Activated T-cell treated with anti-CD3 and anti-CD28 coated beads, Interleukin-2, amount 50 U/mL, for 4 hours (primary cell): Measurements from ENCODE around the gene SAMD4B. TPM values are rescaled to one million over a fixed set of nuclear protein-coding genes. Genes with fewer than 3 reads are reported as not detected.

Experiments
- ATAC-seq, 2 donors: fragments of 200-7000 bp; cut with Tn5 transposase; one replicate each; pipeline ENCODE4 v1.10.0; 2021
- DNase-seq: peaks from one replicate; pipeline ENCODE4 v3.0.0-alpha.2; 2020
- H3K27me3 Mint-ChIP-seq: one replicate; pipeline ENCODE4 v1.8.0; 2021; ENCODE audit warnings: low read depth, mixed read lengths
- H3K36me3 Mint-ChIP-seq: one replicate; pipeline ENCODE4 v1.8.0; 2022; ENCODE audit warnings: mixed read lengths; ENCODE audit not compliant: insufficient read depth
- H3K4me1 Mint-ChIP-seq: one replicate; pipeline ENCODE4 v1.8.0; 2021; ENCODE audit warnings: low read depth, mixed read lengths
- H3K4me3 Mint-ChIP-seq: one replicate; pipeline ENCODE4 v1.8.0; 2021; ENCODE audit warnings: mild to moderate bottlenecking, moderate library complexity, mixed read lengths
- H3K9me3 Mint-ChIP-seq: one replicate; pipeline ENCODE4 v1.8.0; 2021; ENCODE audit warnings: mixed read lengths
- total RNA-seq, 3 donors: library from RNA; stranded (reverse); gene quantifications; one replicate each; pipeline ENCODE4 v1.2.1, GENCODE V29; 2021

SAMD4B gene
- total RNA-seq, 3 donors from 2014 or later, result 72.6 to 81.6 (median 81.1) TPM

DNA sequence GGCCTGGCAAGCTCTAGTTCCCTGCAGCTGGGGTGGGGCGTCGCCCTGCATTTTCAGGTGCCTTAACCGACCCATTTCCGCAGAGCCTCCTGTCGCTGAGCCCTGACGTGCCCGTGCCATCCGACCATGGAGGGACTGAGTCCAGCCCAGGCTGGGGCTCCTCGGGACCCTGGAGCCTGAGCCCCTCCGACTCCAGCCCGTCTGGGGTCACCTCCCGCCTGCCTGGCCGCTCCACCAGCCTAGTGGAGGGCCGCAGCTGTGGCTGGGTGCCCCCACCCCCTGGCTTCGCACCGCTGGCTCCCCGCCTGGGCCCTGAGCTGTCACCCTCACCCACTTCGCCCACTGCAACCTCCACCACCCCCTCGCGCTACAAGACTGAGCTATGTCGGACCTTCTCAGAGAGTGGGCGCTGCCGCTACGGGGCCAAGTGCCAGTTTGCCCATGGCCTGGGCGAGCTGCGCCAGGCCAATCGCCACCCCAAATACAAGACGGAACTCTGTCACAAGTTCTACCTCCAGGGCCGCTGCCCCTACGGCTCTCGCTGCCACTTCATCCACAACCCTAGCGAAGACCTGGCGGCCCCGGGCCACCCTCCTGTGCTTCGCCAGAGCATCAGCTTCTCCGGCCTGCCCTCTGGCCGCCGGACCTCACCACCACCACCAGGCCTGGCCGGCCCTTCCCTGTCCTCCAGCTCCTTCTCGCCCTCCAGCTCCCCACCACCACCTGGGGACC lies 65.6 kb downstream of the SAMD4B start:
- Mint-ChIP-seq H3K4me1 (peaks cover 53% of the 10 kb centered on the region), H3K4me3 (peak overlapping the region; percentile 83), H3K36me3 (peaks cover 11% of the 10 kb centered on the region), H3K9me3 (no peaks in the 10 kb centered on the region), H3K27me3 (no peaks in the 10 kb centered on the region)
- DNase-seq, result peak; percentile 42
- no peak for ATAC-seq

DNA sequence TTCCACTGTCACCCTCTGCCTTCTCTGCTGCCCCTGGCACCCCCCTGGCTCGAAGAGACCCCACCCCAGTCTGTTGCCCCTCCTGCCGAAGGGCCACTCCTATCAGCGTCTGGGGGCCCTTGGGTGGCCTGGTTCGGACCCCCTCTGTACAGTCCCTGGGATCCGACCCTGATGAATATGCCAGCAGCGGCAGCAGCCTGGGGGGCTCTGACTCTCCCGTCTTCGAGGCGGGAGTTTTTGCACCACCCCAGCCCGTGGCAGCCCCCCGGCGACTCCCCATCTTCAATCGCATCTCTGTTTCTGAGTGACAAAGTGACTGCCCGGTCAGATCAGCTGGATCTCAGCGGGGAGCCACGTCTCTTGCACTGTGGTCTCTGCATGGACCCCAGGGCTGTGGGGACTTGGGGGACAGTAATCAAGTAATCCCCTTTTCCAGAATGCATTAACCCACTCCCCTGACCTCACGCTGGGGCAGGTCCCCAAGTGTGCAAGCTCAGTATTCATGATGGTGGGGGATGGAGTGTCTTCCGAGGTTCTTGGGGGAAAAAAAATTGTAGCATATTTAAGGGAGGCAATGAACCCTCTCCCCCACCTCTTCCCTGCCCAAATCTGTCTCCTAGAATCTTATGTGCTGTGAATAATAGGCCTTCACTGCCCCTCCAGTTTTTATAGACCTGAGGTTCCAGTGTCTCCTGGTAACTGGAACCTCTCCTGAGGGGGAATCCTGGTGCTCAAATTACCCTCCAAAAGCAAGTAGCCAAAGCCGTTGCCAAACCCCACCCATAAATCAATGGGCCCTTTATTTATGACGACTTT lies 66.4 kb downstream of the SAMD4B start:
- no peak for ATAC-seq
- H3K4me1 Mint-ChIP-seq, result peaks cover 52% of the 10 kb centered on the region

DNA sequence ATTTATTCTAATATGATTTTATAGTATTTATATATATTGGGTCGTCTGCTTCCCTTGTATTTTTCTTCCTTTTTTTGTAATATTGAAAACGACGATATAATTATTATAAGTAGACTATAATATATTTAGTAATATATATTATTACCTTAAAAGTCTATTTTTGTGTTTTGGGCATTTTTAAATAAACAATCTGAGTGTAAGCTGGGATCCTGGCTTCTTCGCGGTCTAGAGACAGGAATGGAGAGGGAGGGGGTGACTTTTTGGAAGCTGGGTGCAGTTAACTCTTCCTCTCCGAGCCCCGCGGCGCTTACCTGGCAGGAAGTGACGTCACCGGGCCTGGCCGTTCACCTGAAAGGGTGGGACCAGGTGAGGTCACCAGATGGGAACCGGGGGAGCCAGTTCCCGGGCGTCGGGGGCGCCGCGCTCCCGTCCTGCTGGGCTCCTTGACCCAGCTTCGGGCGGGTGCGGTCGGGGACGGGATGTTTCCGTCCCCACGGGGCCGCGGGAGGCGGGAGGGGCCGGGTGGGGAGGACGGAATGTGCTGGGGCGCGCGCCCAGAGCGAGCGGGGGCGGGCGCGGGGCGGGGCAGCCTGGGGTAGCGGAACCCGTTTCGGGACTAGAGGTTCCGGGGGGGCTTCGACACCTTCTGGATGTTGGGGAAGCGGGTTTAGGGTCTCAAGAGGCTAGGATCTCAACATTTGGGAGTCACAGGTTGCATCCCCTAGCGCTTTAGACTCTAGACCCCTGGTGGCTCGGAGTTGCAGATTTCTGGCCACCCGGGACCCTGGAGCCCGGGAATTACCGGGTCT lies 67.2 kb downstream of the SAMD4B start:
- ATAC-seq (peak in 1 of 2 donors; percentile 4), DNase-seq (peak; percentile 82)
- Mint-ChIP-seq H3K9me3 (no peaks in the 10 kb centered on the region), H3K4me1 (peaks cover 56% of the 10 kb centered on the region), H3K27me3 (no peaks in the 10 kb centered on the region), H3K4me3 (peak overlapping the region; percentile 86), H3K36me3 (peaks cover 11% of the 10 kb centered on the region)

More for the DNA sequence above, 66.4 kb downstream of the SAMD4B start:
- DNase-seq, result no peak
- Mint-ChIP-seq H3K27me3 (no peaks in the 10 kb centered on the region), H3K9me3 (no peaks in the 10 kb centered on the region), H3K4me3 (peak overlapping the region; percentile 83), H3K36me3 (peaks cover 11% of the 10 kb centered on the region)

DNA sequence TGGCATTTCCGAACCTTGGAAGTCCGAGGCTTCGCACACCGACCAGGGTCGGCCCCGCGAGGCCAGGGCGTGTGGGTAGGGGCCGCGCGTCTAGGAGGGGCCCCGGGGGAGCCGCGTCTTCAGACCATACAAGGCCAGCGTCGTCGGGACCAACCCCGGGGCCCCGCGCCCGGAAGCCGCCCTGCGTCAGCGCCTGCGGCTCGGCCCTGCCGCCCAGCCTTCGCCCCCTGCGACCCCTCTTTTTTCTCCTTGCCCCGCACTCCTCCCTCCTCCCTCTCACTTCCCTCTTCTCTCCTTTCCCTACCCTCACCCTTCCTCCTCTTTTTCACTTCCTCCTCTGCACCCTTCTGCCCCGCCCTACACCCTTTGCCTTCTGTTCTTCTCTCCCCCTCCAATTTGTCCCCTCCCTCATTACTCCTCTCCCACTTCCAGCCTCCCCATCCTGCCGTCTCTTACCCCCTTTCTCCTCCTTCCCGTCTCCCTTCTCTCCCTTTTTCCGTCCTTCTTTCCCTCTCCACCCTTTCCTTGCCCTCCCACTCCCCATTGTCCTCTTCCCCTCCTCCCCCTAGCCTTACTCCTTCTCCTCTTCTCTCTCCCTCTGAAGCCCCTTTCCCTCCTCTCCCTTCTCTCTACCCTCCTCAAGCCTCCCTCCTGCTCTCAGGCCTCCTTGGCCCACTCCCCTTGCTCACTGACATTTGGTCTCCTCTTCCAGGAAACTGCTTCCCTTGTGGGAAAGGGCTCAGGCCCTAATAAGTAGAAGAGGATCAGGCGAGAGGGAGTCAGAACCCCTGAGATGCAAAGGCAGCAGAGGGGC lies 68.0 kb downstream of the SAMD4B start:
- H3K27me3 Mint-ChIP-seq, result no peaks in the 10 kb centered on the region
- H3K4me1 Mint-ChIP-seq, result peaks cover 52% of the 10 kb centered on the region
- H3K4me3 Mint-ChIP-seq, result peak overlapping the region; percentile 86
- ATAC-seq (peak; percentile 17 to 20), DNase-seq (peak; percentile 49)
- no peaks in the 10 kb centered on the region for H3K9me3 Mint-ChIP-seq
- H3K36me3 Mint-ChIP-seq, result peaks cover 13% of the 10 kb centered on the region

GRCh38 chr19:39410831-39411080 lies 68.5 kb downstream of the SAMD4B start:
- H3K4me3 Mint-ChIP-seq, result peak overlapping the region; percentile 86
- H3K4me1 Mint-ChIP-seq, result peaks cover 47% of the 10 kb centered on the region
- ATAC-seq (no peak), DNase-seq (no peak)
- H3K36me3 Mint-ChIP-seq, result peaks cover 13% of the 10 kb centered on the region
- H3K27me3 Mint-ChIP-seq, result no peaks in the 10 kb centered on the region
- no peaks in the 10 kb centered on the region for H3K9me3 Mint-ChIP-seq

- Mint-ChIP-seq H3K4me3 (peak overlapping the region; percentile 86), H3K9me3 (no peaks in the 10 kb centered on the region), H3K4me1 (peaks cover 43% of the 10 kb centered on the region), H3K36me3 (peaks cover 13% of the 10 kb centered on the region), H3K27me3 (no peaks in the 10 kb centered on the region)
- no peak for DNase-seq
- no peak for ATAC-seq
Observed at GRCh38 chr19:39411081-39411831, 69.0 kb downstream of the SAMD4B start.

DNA sequence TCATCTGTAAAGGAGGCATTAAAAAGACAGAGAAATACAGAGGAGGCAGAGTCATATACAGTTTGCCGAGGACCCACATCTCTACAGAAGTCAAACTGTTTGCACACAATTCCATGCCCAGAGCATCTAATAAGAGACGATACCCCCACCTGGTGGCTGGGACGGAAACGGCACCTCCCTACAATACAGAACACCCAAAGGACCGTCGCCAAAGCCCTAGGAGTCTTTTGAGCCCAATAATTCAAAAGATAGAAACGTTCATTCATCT lies 69.5 kb downstream of the SAMD4B start:
- DNase-seq, result peak; percentile 91
- ATAC-seq, result peak; percentile 52 to 54
- Mint-ChIP-seq H3K4me3 (peak overlapping the region; percentile 86), H3K4me1 (peaks cover 41% of the 10 kb centered on the region), H3K9me3 (no peaks in the 10 kb centered on the region), H3K36me3 (peaks cover 13% of the 10 kb centered on the region), H3K27me3 (no peaks in the 10 kb centered on the region)

GRCh38 chr19:39412100-39412866 lies 70.1 kb downstream of the SAMD4B start, which contains the start of gene PLEKHG2:
Gene PLEKHG2 (plus strand): TSS chr19:39412669. CDS start chr19:39414087, 1,418 bp downstream.
- ATAC-seq, result peak; percentile 75 to 76
- peak; percentile 97 for DNase-seq
- Mint-ChIP-seq H3K4me1 (peaks cover 41% of the 10 kb centered on the region), H3K27me3 (no peaks in the 10 kb centered on the region), H3K36me3 (peaks cover 13% of the 10 kb centered on the region), H3K4me3 (peak within 1 kb of the TSS; percentile 86), H3K9me3 (no peaks in the 10 kb centered on the region)

GRCh38 chr19:39412867-39413271 lies 70.6 kb downstream of the SAMD4B start:
- Mint-ChIP-seq H3K4me3 (peak overlapping the region; percentile 86), H3K36me3 (peaks cover 12% of the 10 kb centered on the region), H3K9me3 (no peaks in the 10 kb centered on the region), H3K27me3 (no peaks in the 10 kb centered on the region), H3K4me1 (peaks cover 40% of the 10 kb centered on the region)
- ATAC-seq (no peak), DNase-seq (no peak)

GRCh38 chr19:39413272-39413910 lies 71.2 kb downstream of the SAMD4B start:
- Mint-ChIP-seq H3K9me3 (no peaks in the 10 kb centered on the region), H3K4me1 (peaks cover 36% of the 10 kb centered on the region), H3K36me3 (peaks cover 8% of the 10 kb centered on the region), H3K27me3 (no peaks in the 10 kb centered on the region), H3K4me3 (peak overlapping the region; percentile 86)
- no peak for DNase-seq
- no peak for ATAC-seq

- Mint-ChIP-seq H3K4me3 (peak overlapping the region; percentile 86), H3K4me1 (peaks cover 31% of the 10 kb centered on the region), H3K9me3 (no peaks in the 10 kb centered on the region), H3K27me3 (no peaks in the 10 kb centered on the region), H3K36me3 (peaks cover 5% of the 10 kb centered on the region)
- DNase-seq, result no peak
- no peak for ATAC-seq
Observed at GRCh38 chr19:39413911-39414608, 71.8 kb downstream of the SAMD4B start.
